22Rv1 (cell line): Measurements from ENCODE around the gene KRT83.

Source experiments
- CTCF ChIP-seq: fragments of 450-650 bp; IDR thresholded peaks from 2 replicates; pipeline ENCODE4 v1.5.1; 2017; ENCODE audit warnings: mild to moderate bottlenecking
- ZFX ChIP-seq: fragments of 450-650 bp; IDR thresholded peaks from 2 replicates; pipeline ENCODE4 v1.6.1; 2017; ENCODE audit warnings: antibody characterized with exemption, borderline replicate concordance

- TF ChIP-seq CTCF = no peak
- no peak for TF ChIP-seq ZFX
Observed at GRCh38 chr12:52349196-52349595, 28.0 kb upstream of the KRT83 start.
